Measurements from ENCODE around the gene ZNF573. TPM values are rescaled to one million over a fixed set of nuclear protein-coding genes. Genes with fewer than 3 reads are reported as not detected.

The ZNF573 gene
- total RNA-seq, 1 donor from 2014 or later = 9.7 TPM

DNA sequence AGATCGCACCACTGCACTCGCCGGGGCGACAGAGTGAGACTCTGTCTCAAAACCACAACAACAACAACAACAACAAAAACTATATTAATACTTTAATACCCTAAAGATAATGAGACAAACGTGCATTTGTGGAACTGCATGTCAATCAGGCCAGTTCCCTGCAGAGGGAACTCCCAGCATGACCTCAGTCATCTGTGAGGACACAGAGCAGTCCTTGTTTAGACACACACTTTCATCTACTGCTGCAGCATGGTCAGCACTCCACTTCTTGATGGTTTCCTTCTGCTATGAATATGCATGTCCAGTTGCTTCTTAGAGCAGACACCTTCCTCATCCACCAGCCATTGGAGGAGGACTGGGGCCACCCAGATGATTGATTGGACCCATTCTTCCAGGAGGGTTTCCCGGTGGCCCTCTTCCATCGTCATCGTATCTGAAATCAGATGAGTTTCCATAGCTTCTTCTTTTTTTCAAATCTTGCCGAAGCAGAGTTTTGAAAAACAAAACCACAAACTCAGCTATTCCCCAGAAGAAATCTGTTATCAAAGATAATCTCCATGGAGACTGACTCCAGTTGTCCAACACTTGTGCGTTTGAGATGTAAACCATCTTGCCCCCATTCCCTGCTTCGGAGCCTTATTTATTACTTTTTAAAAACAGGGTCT is 86.3 kb downstream of the ZNF573 start:
- DNase-seq (no peak), ATAC-seq (no peak)
- H3K9me3 ChIP-seq = peaks cover 33% of the 10 kb centered on the region
- H3K27ac ChIP-seq = no peak overlapping the region
- no peak overlapping the region for H3K4me3 ChIP-seq
- no peaks in the 10 kb centered on the region for H3K27me3 ChIP-seq (ENCODE audit: low read depth)
- intact Hi-C loops (cut with DNase I) = no loop called here
- peaks cover under 1% of the 10 kb centered on the region for H3K36me3 ChIP-seq
- TF ChIP-seq CTCF (IDR thresholded peaks at IDR 0.05) = no peak
- H3K4me1 ChIP-seq = peaks cover 14% of the 10 kb centered on the region

DNA sequence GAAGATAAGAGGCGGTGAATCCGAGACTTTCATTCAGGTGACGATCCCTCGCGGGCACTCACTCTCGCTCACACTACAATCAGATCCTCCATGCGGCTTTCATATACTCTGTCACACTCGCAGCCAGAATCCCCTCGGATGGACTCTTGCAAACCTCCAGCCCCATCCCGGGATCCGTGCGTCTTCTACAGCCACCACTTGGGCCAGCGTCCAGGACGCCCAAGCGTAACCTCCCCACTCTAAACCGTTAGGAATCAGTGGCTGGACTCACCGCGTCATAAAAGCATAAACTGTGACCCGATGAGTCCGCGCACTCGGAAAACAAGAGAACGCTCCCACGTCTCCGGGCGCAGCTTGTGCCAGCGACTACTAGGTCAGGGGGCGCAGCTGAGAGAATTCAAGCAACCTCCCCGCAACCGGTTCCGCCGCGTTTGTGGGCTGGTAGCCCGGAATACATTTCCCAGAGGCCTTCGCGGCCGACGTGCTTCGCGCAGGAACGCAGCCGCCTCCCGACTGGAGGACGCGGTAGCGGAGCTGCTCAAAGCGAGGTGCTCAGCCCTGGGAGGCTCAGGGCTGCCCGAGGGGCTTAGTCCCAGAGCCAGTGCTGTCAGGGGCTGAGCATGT is 87.4 kb downstream of the ZNF573 start:
- TF ChIP-seq CTCF (IDR thresholded peaks at IDR 0.05) = no peak
- H3K36me3 ChIP-seq = no peaks in the 10 kb centered on the region
- no peaks in the 10 kb centered on the region for H3K27me3 ChIP-seq (ENCODE audit: low read depth)
- peaks cover 14% of the 10 kb centered on the region for H3K4me1 ChIP-seq
- peak overlapping the region; percentile 74 for H3K27ac ChIP-seq
- peak; percentile 93 to 94 for ATAC-seq
- peaks cover 23% of the 10 kb centered on the region for H3K9me3 ChIP-seq
- peak; percentile 88 for DNase-seq
- intact Hi-C loops (cut with DNase I) = no loop called here
- peak overlapping the region; percentile 58 for H3K4me3 ChIP-seq

Other genes starting within 250 kb of the ZNF573 start
- gene ZNF571, start 184.8 kb downstream of the ZNF573 start, total RNA-seq = 4.8 TPM
- 4.6 TPM for gene ZNF540, start 184.7 kb downstream of the ZNF573 start, total RNA-seq
- gene ZFP30, start 124.1 kb downstream of the ZNF573 start, total RNA-seq = 11.2 TPM
- 6.7 TPM for gene ZNF607, start 59.8 kb downstream of the ZNF573 start, total RNA-seq
- not detected for gene WDR87, start 127.0 kb upstream of the ZNF573 start, total RNA-seq
- gene SIPA1L3, start 127.6 kb upstream of the ZNF573 start, total RNA-seq = 63.2 TPM

All from lower lobe of right lung (tissue), 2 donors.